ENCODE results near the gene ENG. TPM values are rescaled to one million over a fixed set of nuclear protein-coding genes. Genes with fewer than 3 reads are reported as not detected.

ENG gene
- total RNA-seq, 1 experiment from 2014 or later: 0.76 TPM

DNA sequence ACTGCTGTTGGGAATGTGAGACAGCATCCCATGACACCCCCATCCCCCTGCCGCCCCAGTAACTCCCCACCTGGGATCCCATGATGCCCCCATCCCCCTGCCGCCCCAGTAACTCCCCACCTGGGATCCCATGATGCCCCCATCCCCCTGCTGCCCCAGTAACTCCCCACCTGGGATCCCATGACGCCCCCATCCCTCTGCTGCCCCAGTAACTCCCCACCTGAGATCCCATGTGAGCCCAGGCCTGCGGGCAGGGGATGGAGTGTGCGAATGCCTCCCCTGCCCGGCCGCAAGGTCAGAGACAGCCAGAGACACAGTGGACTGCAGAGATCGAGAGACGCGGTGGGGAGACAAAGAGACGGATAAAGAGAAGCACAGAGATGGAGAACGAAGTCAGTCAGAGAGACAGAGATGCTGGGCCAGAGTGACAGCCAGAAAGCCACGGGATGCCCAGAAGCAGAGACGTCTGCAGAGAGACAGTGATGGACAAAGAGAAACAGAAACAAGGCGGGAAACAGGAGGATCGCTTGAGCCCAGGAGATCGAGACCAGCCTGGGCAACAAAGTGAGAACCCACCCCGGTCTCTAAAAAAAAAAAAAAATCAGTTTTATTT, 77.0 kb downstream of the ENG start (continued):
- TF ChIP-seq, protein P1, sequence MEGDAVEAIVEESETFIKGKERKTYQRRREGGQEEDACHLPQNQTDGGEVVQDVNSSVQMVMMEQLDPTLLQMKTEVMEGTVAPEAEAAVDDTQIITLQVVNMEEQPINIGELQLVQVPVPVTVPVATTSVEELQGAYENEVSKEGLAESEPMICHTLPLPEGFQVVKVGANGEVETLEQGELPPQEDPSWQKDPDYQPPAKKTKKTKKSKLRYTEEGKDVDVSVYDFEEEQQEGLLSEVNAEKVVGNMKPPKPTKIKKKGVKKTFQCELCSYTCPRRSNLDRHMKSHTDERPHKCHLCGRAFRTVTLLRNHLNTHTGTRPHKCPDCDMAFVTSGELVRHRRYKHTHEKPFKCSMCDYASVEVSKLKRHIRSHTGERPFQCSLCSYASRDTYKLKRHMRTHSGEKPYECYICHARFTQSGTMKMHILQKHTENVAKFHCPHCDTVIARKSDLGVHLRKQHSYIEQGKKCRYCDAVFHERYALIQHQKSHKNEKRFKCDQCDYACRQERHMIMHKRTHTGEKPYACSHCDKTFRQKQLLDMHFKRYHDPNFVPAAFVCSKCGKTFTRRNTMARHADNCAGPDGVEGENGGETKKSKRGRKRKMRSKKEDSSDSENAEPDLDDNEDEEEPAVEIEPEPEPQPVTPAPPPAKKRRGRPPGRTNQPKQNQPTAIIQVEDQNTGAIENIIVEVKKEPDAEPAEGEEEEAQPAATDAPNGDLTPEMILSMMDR (IDR thresholded peaks at IDR 0.05 in 2 of 3, conservative IDR thresholded peaks at IDR 0.05 in 1 of 3; ENCODE audit: borderline replicate concordance in 1 of 3, insufficient read depth in 1 of 3, low read depth in 2 of 3, low read length in 2 of 3): no peak

DNA sequence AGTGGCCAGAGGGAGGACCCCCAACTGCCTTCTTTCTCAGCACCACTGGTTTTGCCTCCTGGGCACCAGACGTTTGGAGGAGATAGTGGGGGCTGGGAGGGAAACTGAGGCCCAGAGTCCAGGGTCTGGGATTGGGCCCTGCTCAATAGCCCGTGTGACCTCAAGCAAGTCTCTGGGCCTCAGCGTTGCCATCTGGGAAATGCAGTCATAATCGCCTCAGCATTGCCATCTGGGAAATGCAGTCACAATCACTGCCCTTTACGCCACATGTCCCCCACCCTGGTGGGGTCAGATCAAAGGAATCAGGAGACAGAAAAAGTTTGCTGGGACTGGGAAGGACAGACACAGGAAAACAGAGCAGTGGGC, 77.6 kb downstream of the ENG start:
- ChIA-PET POLR2A (no interaction called here), RAD21 (ENCODE audit: low non-redundant PET in 1 of 2, low total read pairs in 2 of 2, uncharacterized antibody in 2 of 2, unreplicated experiment in 2 of 2) (no interaction called here), CTCF (interaction anchor here (0.6 kb wide), 1 partner anchor 8 kb away, joined by 3 read pairs; no protein-coding TSS in a partner anchor)
- DNase-seq (ENCODE audit: low read depth, low spot score) (no peak), ATAC-seq (no peak)
- no peaks in the 10 kb centered on the region for H3K9me2 ChIP-seq (ENCODE audit: insufficient read depth)
- no peaks in the 10 kb centered on the region for H3K79me2 ChIP-seq (ENCODE audit: insufficient read depth, low read length)
- H4K20me1 ChIP-seq (ENCODE audit: insufficient read depth): no peaks in the 10 kb centered on the region
- TF ChIP-seq ZBTB33 (IDR thresholded peaks at IDR 0.05; ENCODE audit: extremely low read depth, insufficient replicate concordance, low read length) (no peak), SIN3A (IDR thresholded peaks at IDR 0.05; ENCODE audit: low read depth) (no peak), CBX3 (IDR thresholded peaks at IDR 0.05; ENCODE audit: low read depth) (no peak), YY1 (IDR thresholded peaks at IDR 0.05; ENCODE audit: extremely low read depth, insufficient replicate concordance, low read depth, low read length) (no peak)
- TF ChIP-seq, protein P2, sequence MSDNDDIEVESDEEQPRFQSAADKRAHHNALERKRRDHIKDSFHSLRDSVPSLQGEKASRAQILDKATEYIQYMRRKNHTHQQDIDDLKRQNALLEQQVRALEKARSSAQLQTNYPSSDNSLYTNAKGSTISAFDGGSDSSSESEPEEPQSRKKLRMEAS (IDR thresholded peaks at IDR 0.05): no peak
- BruUV-seq (replicated peaks): no TSS peak
- H3K27me3 ChIP-seq (ENCODE audit: insufficient read depth, low read length): no peaks in the 10 kb centered on the region
- no peaks in the 10 kb centered on the region for H3K36me3 ChIP-seq (ENCODE audit: control insufficient read depth in 1 of 2, insufficient read depth in 2 of 2, low read length in 2 of 2)
- H3K27ac ChIP-seq (ENCODE audit: low read depth, low read length): no peak overlapping the region
- H3K4me1 ChIP-seq (ENCODE audit: control insufficient read depth in 1 of 2, insufficient read depth in 2 of 2, low read length in 2 of 2): peaks cover 1 to 3% of the 10 kb centered on the region in 2 experiments; a peak in 3 of 4 replicates
- H3K9ac ChIP-seq (ENCODE audit: low read length): no peak overlapping the region
- H2AFZ ChIP-seq (ENCODE audit: low read depth, low read length, poor library complexity, severe bottlenecking): no peak overlapping the region
- no peak overlapping the region for H3K4me3 ChIP-seq (replicated peaks in 1 of 2; ENCODE audit: low read depth in 1 of 2, low read length in 2 of 2)
- intact Hi-C loops (cut with micrococcal nuclease): no loop called here
- no peaks in the 10 kb centered on the region for H3K9me3 ChIP-seq (ENCODE audit: control insufficient read depth in 1 of 2, insufficient read depth in 1 of 2, low read depth in 1 of 2, low read length in 2 of 2)
- H3K4me2 ChIP-seq (ENCODE audit: low read length): no peak overlapping the region
